GM12878 (cell line): ENCODE measurements around the gene AFMID. TPM values are rescaled to one million over a fixed set of nuclear protein-coding genes. Genes with fewer than 3 reads are reported as not detected.

ENCODE experiments used
- ATAC-seq: fragments of 200-7000 bp; cut with Tn5 transposase; 3 replicates; pipeline ENCODE4 v1.9.1; 2020; ENCODE audit warnings: mild to moderate bottlenecking, moderate library complexity
- BruUV-seq: library from RNA; stranded (reverse); fragments of 400-500 nt; replicated peaks from 2 replicates; lab custom pipeline; 2021; lab: Mats Ljungman, UMichigan
- CTCF ChIA-PET: fragments of 300-600 bp; sonication (Branson Sonifier 250); formaldehyde crosslinking; extraction: SDS; loops from one replicate; lab custom pipeline; 2021; ENCODE audit warnings: inconsistent platforms; lab: Yijun Ruan, JAX
- POLR2A ChIA-PET: fragments of 350-600 bp; formaldehyde crosslinking; extraction: SDS; loops from one replicate; lab custom pipeline; 2021; ENCODE audit warnings: inconsistent platforms; lab: Charles Lee
- RAD21 ChIA-PET: fragments of 300-600 bp; sonication (Branson Sonifier 250); formaldehyde crosslinking; loops from one replicate; lab custom pipeline; 2023; ENCODE audit warnings: antibody characterized with exemption; ENCODE audit not compliant: unreplicated experiment; lab: Charles Lee
- SMC1A ChIA-PET: fragments of 300-600 bp; sonication (Branson Sonifier 250); formaldehyde crosslinking; loops from one replicate; lab custom pipeline; 2023; ENCODE audit not compliant: unreplicated experiment, uncharacterized antibody; lab: Charles Lee
- DNase-seq: peaks from one replicate; pipeline ENCODE4 v3.0.0-alpha.2; 2011; ENCODE audit warnings: low read depth, low spot score
- FAIRE-seq: peaks from 3 replicates; lab custom pipeline; 2011; peaks lifted over from hg19 to GRCh38; lab: Jason Lieb, UNC
- H2AFZ ChIP-seq: 2 replicates; pipeline ENCODE4 v1.6.0; 2011; ENCODE audit warnings: low read depth, low read length, control low read depth; ENCODE audit not compliant: control insufficient read depth
- H3K27ac ChIP-seq: 2 replicates; pipeline ENCODE4 v1.5.1; 2011; ENCODE audit warnings: control low read depth; ENCODE audit not compliant: control insufficient read depth, insufficient read depth
- H3K27me3 ChIP-seq, 2 experiments: replicated peaks in 1 of 2; 2 replicates each; pipeline versions ENCODE4 v1.6.0 to v1.6.1; 2011; ENCODE audit warnings: low read length in 1 of 2; ENCODE audit not compliant: control insufficient read depth in 2 of 2, insufficient read depth in 2 of 2
- H3K36me3 ChIP-seq, 2 experiments: 2 replicates each; pipeline ENCODE4 v1.5.1; 2011; ENCODE audit warnings: low read length in 1 of 2; ENCODE audit not compliant: control insufficient read depth in 2 of 2, insufficient read depth in 2 of 2
- H3K4me1 ChIP-seq: 2 replicates; pipeline ENCODE4 v1.6.1; 2011; ENCODE audit warnings: mild to moderate bottlenecking, low read length, moderate library complexity, mixed read lengths; ENCODE audit not compliant: control insufficient read depth, insufficient read depth
- H3K4me2 ChIP-seq: 2 replicates; pipeline ENCODE4 v1.6.0; 2011; ENCODE audit warnings: control low read depth; ENCODE audit not compliant: control insufficient read depth, insufficient read depth
- H3K4me3 ChIP-seq: fragments of 200-600 bp; sonication (generic); 2 replicates; pipeline ENCODE4 v1.5.1; 2016
- H3K79me2 ChIP-seq: 2 replicates; pipeline ENCODE4 v1.6.0; 2011; ENCODE audit warnings: low read length; ENCODE audit not compliant: control insufficient read depth, insufficient read depth
- H3K9ac ChIP-seq: 2 replicates; pipeline ENCODE4 v1.8.0; 2011; ENCODE audit warnings: low read length, control low read depth, mixed read lengths; ENCODE audit not compliant: control insufficient read depth, insufficient read depth
- H3K9me3 ChIP-seq: replicated peaks from 3 replicates; pipeline ENCODE4 v1.5.1; 2011; ENCODE audit warnings: mild to moderate bottlenecking, low read length; ENCODE audit not compliant: control insufficient read depth, insufficient read depth
- H4K20me1 ChIP-seq: 2 replicates; pipeline ENCODE4 v1.6.0; 2011; ENCODE audit not compliant: control insufficient read depth, insufficient read depth
- WGBS: methylation state at CpG from one replicate; pipeline ENCODE4 v1.1.6; 2016; ENCODE audit warnings: low lambda C conversion rate; ENCODE audit not compliant: insufficient replicate concordance, insufficient coverage; ENCODE audit errors: missing lambda C conversion rate; 5-methylcytosine and 5-hydroxymethylcytosine counted together
- in situ Hi-C: fragments of 300-500 bp; cut with MboI; formaldehyde crosslinking; loops from 9 replicates; pipeline ENCODE4 v1.14.3; 2018; ENCODE audit warnings: mixed read lengths
- intact Hi-C: fragments of 100-400 bp; cut with micrococcal nuclease; formaldehyde crosslinking; loops from one replicate; pipeline ENCODE4 v1.14.2; 2022; ENCODE audit not compliant: unreplicated experiment
- polyA plus RNA-seq, 11 experiments: library from polyadenylated mRNA; depleted of rRNA in 4 of 11; unstranded in 6 of 11; stranded (reverse) in 5 of 11; fragments of >200 nt; fragmentation: Nextera tagmentation in 4 of 11; fragmentation: Illumina TruSeq in 1 of 11; extraction: Ambion mirVana in 4 of 11; extraction: Trizol in 1 of 11; gene quantifications; 1 replicate in 1 of 11; 2 replicates in 10 of 11; pipeline versions ENCODE4 v1.2.1 to v1.2.3, GENCODE V29; 2011 to 2016; ENCODE audit warnings: inconsistent platforms in 2 of 11, missing spikeins in 2 of 11, low read depth in 1 of 11
- total RNA-seq, 4 experiments: library from RNA; depleted of rRNA in 3 of 4; stranded (reverse); fragments of >200 nt in 3 of 4; fragmentation: Illumina TruSeq in 1 of 4; extraction: Trizol in 1 of 4; gene quantifications; 2 replicates each; pipeline versions ENCODE4 v1.2.1 to v1.2.3, GENCODE V29; 2013 to 2021
- TF ChIP-seq, protein P1 (sequence below): fragments of 450-650 bp; IDR thresholded peaks from 2 replicates; pipeline ENCODE4 v1.6.1; 2017; ENCODE audit warnings: mild to moderate bottlenecking, moderate library complexity

AFMID gene
- total and polyA plus RNA-seq, 10 of the 15 experiments (the other 5 are each of a cell fraction or from before 2014, with no cell fraction given) = 36.1 to 98.8 (median 51.6) TPM

DNA sequence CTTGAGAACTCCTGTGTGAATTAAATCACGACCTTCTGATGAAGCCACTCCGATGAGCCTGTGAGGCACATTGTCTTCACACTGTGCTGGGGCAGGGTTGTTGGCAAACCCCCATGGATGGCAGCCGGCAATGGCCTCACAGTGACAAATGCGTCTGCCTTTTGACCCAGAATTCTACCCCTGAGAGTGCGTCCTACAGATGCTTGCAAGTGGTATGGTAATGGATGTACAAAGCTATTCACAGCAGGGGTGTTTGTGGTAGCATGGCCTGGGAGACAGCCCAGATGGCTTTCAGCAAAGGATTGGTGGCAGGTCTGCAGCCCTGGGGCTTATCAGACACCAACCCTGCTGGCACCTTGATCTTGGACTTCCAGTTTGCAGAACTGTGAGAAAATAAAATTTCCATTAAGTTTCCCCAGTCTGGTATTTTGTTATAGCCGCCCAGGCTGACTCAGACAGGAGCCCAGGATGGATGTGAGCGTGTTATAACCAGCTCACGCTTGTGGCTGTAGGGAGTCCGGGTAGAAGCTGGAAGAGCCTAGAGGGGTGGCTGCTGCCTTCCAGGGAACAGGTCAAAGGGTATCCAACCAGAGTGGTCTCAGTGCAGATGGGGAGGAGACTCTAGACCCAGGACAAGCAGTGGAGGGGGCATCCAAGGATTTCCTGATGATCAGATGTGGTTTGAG, 10.1 kb downstream of the AFMID start:
- no peak for ATAC-seq
- no peak for FAIRE-seq

More for the DNA sequence above, 10.1 kb downstream of the AFMID start:
- Histone ChIP-seq H4K20me1 (no peaks in the 10 kb centered on the region), H3K4me1 (peaks cover 10% of the 10 kb centered on the region), H3K4me2 (no peak overlapping the region), H3K27me3 (no peaks in the 10 kb centered on the region), H2AFZ (no peak overlapping the region), H3K9ac (no peak overlapping the region), H3K79me2 (peaks cover 6% of the 10 kb centered on the region), H3K36me3 (peaks cover 7 to 20% of the 10 kb centered on the region in 2 experiments), H3K27ac (no peak overlapping the region), H3K4me3 (no peak overlapping the region), H3K9me3 (no peaks in the 10 kb centered on the region; the same call in 2 of the 3 replicates)
- WGBS = 93% methylated on average over 9 of the region's 9 CpGs
- DNase-seq = no peak
- BruUV-seq = no TSS peak
- ChIA-PET SMC1A (interaction anchor here (1.4 kb wide), 1 partner anchor 54 kb away, joined by 3 read pairs; no protein-coding TSS in a partner anchor), POLR2A (interaction anchor here (0.7 to 1.3 kb wide), 2 partner anchors 10 to 100 kb away, joined by 3 to 4 read pairs; partner anchors contain the start of genes AFMID and TK1), RAD21 (interaction anchor here (0.6 to 0.9 kb wide), 2 partner anchors 112 to 328 kb away, joined by 3 read pairs; no protein-coding TSS in a partner anchor), CTCF (interaction anchor here (0.7 to 1.0 kb wide), 3 partner anchors 13 to 94 kb away, joined by 3 read pairs; no protein-coding TSS in a partner anchor)
- in situ Hi-C loops (no loop called here), intact Hi-C loops (no loop called here)
- TF ChIP-seq, protein P1, sequence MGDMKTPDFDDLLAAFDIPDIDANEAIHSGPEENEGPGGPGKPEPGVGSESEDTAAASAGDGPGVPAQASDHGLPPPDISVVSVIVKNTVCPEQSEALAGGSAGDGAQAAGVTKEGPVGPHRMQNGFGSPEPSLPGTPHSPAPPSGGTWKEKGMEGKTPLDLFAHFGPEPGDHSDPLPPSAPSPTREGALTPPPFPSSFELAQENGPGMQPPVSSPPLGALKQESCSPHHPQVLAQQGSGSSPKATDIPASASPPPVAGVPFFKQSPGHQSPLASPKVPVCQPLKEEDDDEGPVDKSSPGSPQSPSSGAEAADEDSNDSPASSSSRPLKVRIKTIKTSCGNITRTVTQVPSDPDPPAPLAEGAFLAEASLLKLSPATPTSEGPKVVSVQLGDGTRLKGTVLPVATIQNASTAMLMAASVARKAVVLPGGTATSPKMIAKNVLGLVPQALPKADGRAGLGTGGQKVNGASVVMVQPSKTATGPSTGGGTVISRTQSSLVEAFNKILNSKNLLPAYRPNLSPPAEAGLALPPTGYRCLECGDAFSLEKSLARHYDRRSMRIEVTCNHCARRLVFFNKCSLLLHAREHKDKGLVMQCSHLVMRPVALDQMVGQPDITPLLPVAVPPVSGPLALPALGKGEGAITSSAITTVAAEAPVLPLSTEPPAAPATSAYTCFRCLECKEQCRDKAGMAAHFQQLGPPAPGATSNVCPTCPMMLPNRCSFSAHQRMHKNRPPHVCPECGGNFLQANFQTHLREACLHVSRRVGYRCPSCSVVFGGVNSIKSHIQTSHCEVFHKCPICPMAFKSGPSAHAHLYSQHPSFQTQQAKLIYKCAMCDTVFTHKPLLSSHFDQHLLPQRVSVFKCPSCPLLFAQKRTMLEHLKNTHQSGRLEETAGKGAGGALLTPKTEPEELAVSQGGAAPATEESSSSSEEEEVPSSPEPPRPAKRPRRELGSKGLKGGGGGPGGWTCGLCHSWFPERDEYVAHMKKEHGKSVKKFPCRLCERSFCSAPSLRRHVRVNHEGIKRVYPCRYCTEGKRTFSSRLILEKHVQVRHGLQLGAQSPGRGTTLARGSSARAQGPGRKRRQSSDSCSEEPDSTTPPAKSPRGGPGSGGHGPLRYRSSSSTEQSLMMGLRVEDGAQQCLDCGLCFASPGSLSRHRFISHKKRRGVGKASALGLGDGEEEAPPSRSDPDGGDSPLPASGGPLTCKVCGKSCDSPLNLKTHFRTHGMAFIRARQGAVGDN = no peak
